SK-N-SH treated with all-trans-retinoic acid at 6 μM for 48 hours (cell line): Measurements from ENCODE around the gene MARK3.
A peak's percentile ranks its signal among the peaks of the same experiment; 100 is the strongest.

Source experiments
- ATAC-seq: fragments of 200-7000 bp; cut with Tn5 transposase; 3 replicates; pipeline ENCODE4 v1.9.1; 2020; ENCODE audit warnings: mild to moderate bottlenecking, moderate library complexity
- ARNTL ChIP-seq: fragments of 450-650 bp; formaldehyde crosslinking; IDR thresholded peaks from 2 replicates; pipeline ENCODE4 v1.5.0; 2020; ENCODE audit warnings: low read depth, mild to moderate bottlenecking, moderate library complexity, borderline replicate concordance
- BACH2 ChIP-seq: fragments of 250-450 bp; sonication (Bioruptor Pico); IDR thresholded peaks from 2 replicates; pipeline ENCODE4 v1.9.0; 2021; ENCODE audit warnings: mild to moderate bottlenecking, borderline replicate concordance
- CSDC2 ChIP-seq: fragments of 250-450 bp; sonication (Bioruptor Pico); IDR thresholded peaks from 2 replicates; pipeline ENCODE4 v1.5.0; 2020; ENCODE audit warnings: mild to moderate bottlenecking, moderate library complexity
- CSRNP3 ChIP-seq: fragments of 250-450 bp; sonication (Bioruptor Pico); IDR thresholded peaks from 2 replicates; pipeline ENCODE4 v1.5.1; 2021; ENCODE audit warnings: mild to moderate bottlenecking, moderate library complexity
- ESRRG ChIP-seq: fragments of 250-450 bp; sonication (Bioruptor Pico); IDR thresholded peaks from 2 replicates; pipeline ENCODE4 v1.6.1; 2021; ENCODE audit warnings: mild to moderate bottlenecking
- GLIS3 ChIP-seq: fragments of 250-450 bp; sonication (Bioruptor Pico); IDR thresholded peaks from 2 replicates; pipeline ENCODE4 v1.5.0; 2020; ENCODE audit warnings: mild to moderate bottlenecking, moderate library complexity
- OSR1 ChIP-seq: fragments of 250-450 bp; sonication (Bioruptor Pico); IDR thresholded peaks from 2 replicates; pipeline ENCODE4 v1.8.0; 2022; ENCODE audit warnings: moderate library complexity, mild to moderate bottlenecking, inconsistent platforms
- PATZ1 ChIP-seq: fragments of 250-450 bp; sonication (Bioruptor Pico); IDR thresholded peaks from 2 replicates; pipeline ENCODE4 v1.8.0; 2020; ENCODE audit warnings: mild to moderate bottlenecking, moderate library complexity, borderline replicate concordance
- POU6F1 ChIP-seq: fragments of 250-450 bp; sonication (Bioruptor Pico); IDR thresholded peaks from 2 replicates; pipeline ENCODE4 v1.8.0; 2021; ENCODE audit warnings: low read depth, mild to moderate bottlenecking, moderate library complexity, borderline replicate concordance
- RARB ChIP-seq: fragments of 250-450 bp; sonication (Bioruptor Pico); IDR thresholded peaks from 2 replicates; pipeline ENCODE4 v1.8.0; 2021; ENCODE audit warnings: mild to moderate bottlenecking, moderate library complexity
- SNAI2 ChIP-seq: fragments of 250-450 bp; sonication (Bioruptor Pico); IDR thresholded peaks from 2 replicates; pipeline ENCODE4 v1.5.0; 2020; ENCODE audit warnings: mild to moderate bottlenecking, moderate library complexity
- TCF4 ChIP-seq: fragments of 250-450 bp; sonication (Bioruptor Pico); IDR thresholded peaks from 2 replicates; pipeline ENCODE4 v1.8.0; 2021; ENCODE audit warnings: mild to moderate bottlenecking, moderate library complexity, borderline replicate concordance
- TOX ChIP-seq: fragments of 250-450 bp; sonication (Bioruptor Pico); IDR thresholded peaks from 2 replicates; pipeline ENCODE4 v1.8.0; 2021; ENCODE audit warnings: mild to moderate bottlenecking, moderate library complexity, borderline replicate concordance
- TSHZ2 ChIP-seq: fragments of 250-450 bp; sonication (Bioruptor Pico); IDR thresholded peaks from 2 replicates; pipeline ENCODE4 v1.5.0; 2020; ENCODE audit warnings: mild to moderate bottlenecking, moderate library complexity
- ZC3H10 ChIP-seq: fragments of 250-450 bp; sonication (Bioruptor Pico); IDR thresholded peaks from 2 replicates; pipeline ENCODE4 v1.5.1; 2021; ENCODE audit warnings: mild to moderate bottlenecking, moderate library complexity
- ZFP3 ChIP-seq: fragments of 250-450 bp; sonication (Bioruptor Pico); IDR thresholded peaks from 2 replicates; pipeline ENCODE4 v1.5.0; 2020; ENCODE audit warnings: mild to moderate bottlenecking, moderate library complexity
- ZFP30 ChIP-seq: fragments of 450-650 bp; formaldehyde crosslinking; IDR thresholded peaks from 2 replicates; pipeline ENCODE4 v1.5.0; 2022; ENCODE audit warnings: mild to moderate bottlenecking, moderate library complexity
- ZNF565 ChIP-seq: fragments of 450-650 bp; formaldehyde crosslinking; conservative IDR thresholded peaks from 2 replicates; pipeline ENCODE4 v1.5.0; 2020; ENCODE audit warnings: low read depth, mild to moderate bottlenecking, moderate library complexity
- ZNF70 ChIP-seq: fragments of 450-650 bp; formaldehyde crosslinking; IDR thresholded peaks from 2 replicates; pipeline ENCODE4 v1.5.0; 2020; ENCODE audit warnings: mild to moderate bottlenecking, moderate library complexity
- ZNF8 ChIP-seq: fragments of 450-650 bp; formaldehyde crosslinking; IDR thresholded peaks from 2 replicates; pipeline ENCODE4 v1.5.0; 2020; ENCODE audit warnings: mild to moderate bottlenecking, moderate library complexity

The MARK3 gene

GRCh38 chr14:103443111-103443510, 57.9 kb downstream of the MARK3 start (continued):
- TF ChIP-seq CSRNP3 (CRISPR knock-in tag) = no peak
- no peak for TF ChIP-seq CSDC2 (CRISPR knock-in tag)
- no peak for TF ChIP-seq OSR1
- no peak for TF ChIP-seq BACH2 (CRISPR knock-in tag)

GRCh38 chr14:103444837-103445524, 59.8 kb downstream of the MARK3 start:
- no peak for TF ChIP-seq GLIS3
- TF ChIP-seq TCF4 (CRISPR knock-in tag) = 0 out of 2 replicates have a peak, but pooled peaks have one; percentile 31
- no peak for ATAC-seq

GRCh38 chr14:103445806-103446205, 60.6 kb downstream of the MARK3 start:
- no peak for ATAC-seq
- no peak for TF ChIP-seq GLIS3
- TF ChIP-seq ZNF565 (CRISPR knock-in tag) = no peak

- TF ChIP-seq TSHZ2 = no peak
- no peak for TF ChIP-seq ESRRG (CRISPR knock-in tag)
- no peak for TF ChIP-seq PATZ1 (CRISPR knock-in tag)
- TF ChIP-seq GLIS3 = no peak
- TF ChIP-seq ZNF70 = no peak
- TF ChIP-seq SNAI2 (CRISPR knock-in tag) = no peak
- TF ChIP-seq ZC3H10 (CRISPR knock-in tag) = no peak
- TF ChIP-seq CSRNP3 (CRISPR knock-in tag) = no peak
- TF ChIP-seq ZFP3 (CRISPR knock-in tag) = no peak
- TF ChIP-seq TOX = no peak
- no peak for TF ChIP-seq ARNTL
- no peak for TF ChIP-seq ZNF8
- TF ChIP-seq BACH2 (CRISPR knock-in tag) = no peak
- no peak for TF ChIP-seq ZFP30 (CRISPR knock-in tag)
- TF ChIP-seq OSR1 = no peak
- TF ChIP-seq CSDC2 (CRISPR knock-in tag) = no peak
- no peak for TF ChIP-seq RARB
- TF ChIP-seq ZNF565 (CRISPR knock-in tag) = no peak
- TF ChIP-seq POU6F1 (CRISPR knock-in tag) = no peak
- ATAC-seq = no peak
Observed at GRCh38 chr14:103448097-103448496, 62.9 kb downstream of the MARK3 start.
